ENCODE results near the gene CAV1. TPM values are rescaled to one million over a fixed set of nuclear protein-coding genes. Genes with fewer than 3 reads are reported as not detected.
A peak's percentile ranks its signal among the peaks of the same experiment; 100 is the strongest.

The CAV1 gene
- total RNA-seq, 1 donor from 2014 or later, result 502 TPM

GRCh38 chr7:116494472-116494871 lies 30.4 kb upstream of the CAV1 start:
- Mint-ChIP-seq H3K36me3 (ENCODE audit: unreplicated experiment) (no peaks in the 10 kb centered on the region), H3K9me3 (ENCODE audit: unreplicated experiment) (peaks cover 5% of the 10 kb centered on the region), H3K4me1 (ENCODE audit: unreplicated experiment) (peaks cover 33% of the 10 kb centered on the region)

GRCh38 chr7:116495736-116496135 lies 29.1 kb upstream of the CAV1 start:
- Mint-ChIP-seq H3K27ac (ENCODE audit: unreplicated experiment) (no peak overlapping the region), H3K4me3 (ENCODE audit: unreplicated experiment) (no peak overlapping the region), H3K36me3 (ENCODE audit: unreplicated experiment) (no peaks in the 10 kb centered on the region), H3K9me3 (ENCODE audit: unreplicated experiment) (peaks cover 5% of the 10 kb centered on the region), H3K4me1 (ENCODE audit: unreplicated experiment) (peaks cover 27% of the 10 kb centered on the region), H3K27me3 (ENCODE audit: unreplicated experiment) (no peaks in the 10 kb centered on the region)
- no peak for DNase-seq (ENCODE audit: extremely low spot score, unreplicated experiment)
- no peak for TF ChIP-seq CTCF (IDR thresholded peaks at IDR 0.05)

More at GRCh38 chr7:116494472-116494871, 30.4 kb upstream of the CAV1 start:
- Mint-ChIP-seq H3K27me3 (ENCODE audit: unreplicated experiment) (no peaks in the 10 kb centered on the region), H3K27ac (ENCODE audit: unreplicated experiment) (no peak overlapping the region), H3K4me3 (ENCODE audit: unreplicated experiment) (no peak overlapping the region)
- DNase-seq (ENCODE audit: extremely low spot score, unreplicated experiment), result no peak
- no peak for TF ChIP-seq CTCF (IDR thresholded peaks at IDR 0.05)

DNA sequence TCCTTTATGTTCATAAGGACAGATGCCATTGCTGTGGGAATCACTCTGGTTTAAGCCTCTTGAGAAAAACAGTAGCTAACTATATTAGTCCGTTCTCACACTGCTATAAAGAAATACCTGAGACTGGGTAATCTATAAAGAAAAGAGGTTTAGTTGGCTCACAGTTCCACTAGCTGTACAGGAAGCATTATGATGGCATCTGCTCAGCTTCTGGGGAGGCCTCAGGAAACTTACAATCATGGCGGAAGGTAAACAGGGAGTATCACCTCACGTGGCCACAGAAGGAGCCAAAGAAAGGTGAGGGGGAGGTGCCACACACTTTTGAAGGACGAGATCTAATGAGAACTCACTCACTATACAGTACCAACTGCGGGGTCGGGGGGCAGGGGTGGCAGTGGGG lies 28.2 kb upstream of the CAV1 start:
- DNase-seq (ENCODE audit: extremely low spot score, unreplicated experiment), result no peak
- TF ChIP-seq CTCF (IDR thresholded peaks at IDR 0.05), result no peak
- Mint-ChIP-seq H3K36me3 (ENCODE audit: unreplicated experiment) (no peaks in the 10 kb centered on the region), H3K27ac (ENCODE audit: unreplicated experiment) (no peak overlapping the region), H3K4me1 (ENCODE audit: unreplicated experiment) (peaks cover 32% of the 10 kb centered on the region), H3K27me3 (ENCODE audit: unreplicated experiment) (no peaks in the 10 kb centered on the region), H3K9me3 (ENCODE audit: unreplicated experiment) (peaks cover 5% of the 10 kb centered on the region), H3K4me3 (ENCODE audit: unreplicated experiment) (no peak overlapping the region)

DNA sequence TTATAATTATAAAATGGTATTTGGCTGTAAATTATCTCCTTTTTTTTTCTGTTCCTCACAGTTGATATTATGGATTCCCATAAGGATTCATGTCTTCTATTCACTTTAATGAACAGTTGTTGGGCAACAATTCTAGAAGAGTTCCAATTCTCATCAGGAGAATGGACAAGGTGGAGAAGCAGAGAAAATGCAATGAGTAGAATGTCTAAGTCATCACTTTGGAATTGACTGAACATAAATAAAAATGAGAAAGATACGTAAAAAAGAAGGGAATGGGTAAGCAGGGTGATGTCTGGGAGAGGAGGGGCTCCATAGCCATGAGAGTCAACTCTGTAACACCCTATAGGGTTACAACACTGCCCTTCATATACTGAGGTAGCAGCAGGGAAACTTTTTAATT lies 27.1 kb upstream of the CAV1 start:
- Mint-ChIP-seq H3K4me1 (ENCODE audit: unreplicated experiment) (peaks cover 31% of the 10 kb centered on the region), H3K36me3 (ENCODE audit: unreplicated experiment) (no peaks in the 10 kb centered on the region), H3K27me3 (ENCODE audit: unreplicated experiment) (no peaks in the 10 kb centered on the region), H3K27ac (ENCODE audit: unreplicated experiment) (no peak overlapping the region), H3K9me3 (ENCODE audit: unreplicated experiment) (peaks cover 5% of the 10 kb centered on the region), H3K4me3 (ENCODE audit: unreplicated experiment) (no peak overlapping the region)
- TF ChIP-seq CTCF (IDR thresholded peaks at IDR 0.05), result no peak
- no peak for DNase-seq (ENCODE audit: extremely low spot score, unreplicated experiment)

DNA sequence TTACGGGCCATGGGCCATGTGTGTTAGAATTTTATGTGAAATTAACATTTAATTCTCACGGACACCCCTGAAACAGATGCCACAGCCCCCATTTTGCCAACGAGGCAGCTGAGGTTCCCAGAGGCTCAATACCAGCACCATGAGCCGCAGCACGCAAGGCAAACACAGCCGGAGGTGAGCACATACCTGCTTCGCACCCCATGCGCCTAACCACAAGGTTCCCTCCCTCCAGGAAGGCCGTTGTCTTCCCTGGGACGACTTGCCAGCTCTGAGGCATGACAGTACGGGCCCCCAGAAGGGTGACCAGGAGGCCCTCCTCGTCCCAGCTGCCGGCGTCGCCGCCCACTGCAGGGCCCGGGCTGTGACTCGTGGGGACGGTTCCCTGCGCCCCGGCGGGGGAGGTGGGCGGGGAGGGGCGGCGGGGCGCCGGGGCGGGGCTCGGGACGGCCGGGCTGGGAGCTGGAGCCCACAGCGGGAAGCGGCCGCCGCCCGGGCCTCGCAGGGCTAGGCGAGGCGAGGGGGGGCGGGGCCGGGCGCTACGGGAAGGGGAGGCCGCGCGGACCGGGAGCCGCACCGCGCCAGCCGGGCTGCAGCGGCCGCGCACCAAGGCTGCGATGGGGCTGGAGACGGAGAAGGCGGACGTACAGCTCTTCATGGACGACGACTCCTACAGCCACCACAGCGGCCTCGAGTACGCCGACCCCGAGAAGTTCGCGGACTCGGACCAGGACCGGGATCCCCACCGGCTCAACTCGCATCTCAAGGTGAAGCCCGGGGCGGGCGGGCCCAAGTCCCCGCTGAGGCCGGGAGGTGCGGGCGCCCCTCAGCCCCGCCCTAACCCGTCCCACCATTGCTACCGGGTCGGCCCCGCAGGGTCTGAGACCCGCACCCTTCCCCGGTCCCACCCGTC lies 25.4 kb upstream of the CAV1 start, which contains the start of gene CAV2:
Gene CAV2, plus strand, starts transcription at position 571 of the 910 bp plus-strand sequence. Its CDS starts 44 bp downstream, at position 615.
- peak within 1 kb of the TSS; percentile 91 for H3K27ac Mint-ChIP-seq (ENCODE audit: unreplicated experiment)
- H3K4me3 Mint-ChIP-seq (ENCODE audit: unreplicated experiment), result peak within 1 kb of the TSS; percentile 95
- peak; percentile 87 for DNase-seq (ENCODE audit: extremely low spot score, unreplicated experiment)
- no peak for TF ChIP-seq CTCF (IDR thresholded peaks at IDR 0.05)
- H3K27me3 Mint-ChIP-seq (ENCODE audit: unreplicated experiment), result no peaks in the 10 kb centered on the region
- peaks cover 5% of the 10 kb centered on the region for H3K9me3 Mint-ChIP-seq (ENCODE audit: unreplicated experiment)
- no peaks in the 10 kb centered on the region for H3K36me3 Mint-ChIP-seq (ENCODE audit: unreplicated experiment)
- peaks cover 37% of the 10 kb centered on the region for H3K4me1 Mint-ChIP-seq (ENCODE audit: unreplicated experiment)

Data from osteocyte (in vitro differentiated cells).